Hematopoietic multipotent progenitor cell treated with erythropoietin and hydrocortisone succinate and interleukin-3 and kit ligand, for 15 days (in vitro differentiated cells): ENCODE results near the gene ENKD1.

Experiments used
- DNase-seq: peaks from one replicate; pipeline ENCODE4 v3.0.0-alpha.2; 2015; ENCODE audit warnings: low spot score

ENKD1 gene

GRCh38 chr16:67648764-67649407 is 17.7 kb downstream of the ENKD1 start:
- DNase-seq = no peak

GRCh38 chr16:67648088-67648763 is 18.3 kb downstream of the ENKD1 start:
- DNase-seq = no peak

DNA sequence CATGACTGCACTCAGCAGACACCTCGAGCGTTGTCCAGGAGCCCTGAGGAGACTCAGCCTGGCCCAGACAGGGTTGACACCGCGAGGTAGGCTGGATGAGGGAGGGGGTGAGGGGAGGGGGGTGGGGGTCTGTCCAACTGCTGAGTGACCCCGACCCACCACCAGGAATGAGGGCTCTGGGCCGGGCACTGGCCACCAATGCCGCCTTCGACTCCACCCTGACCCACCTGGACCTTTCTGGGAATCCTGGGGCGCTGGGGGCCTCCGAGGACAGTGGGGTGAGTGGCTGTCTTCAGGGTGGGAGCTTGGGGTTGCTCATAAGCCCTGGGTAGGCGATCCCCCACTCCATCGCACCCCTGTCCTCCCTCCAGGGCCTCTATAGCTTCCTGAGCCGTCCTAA is 18.9 kb downstream of the ENKD1 start:
- DNase-seq = no peak

DNA sequence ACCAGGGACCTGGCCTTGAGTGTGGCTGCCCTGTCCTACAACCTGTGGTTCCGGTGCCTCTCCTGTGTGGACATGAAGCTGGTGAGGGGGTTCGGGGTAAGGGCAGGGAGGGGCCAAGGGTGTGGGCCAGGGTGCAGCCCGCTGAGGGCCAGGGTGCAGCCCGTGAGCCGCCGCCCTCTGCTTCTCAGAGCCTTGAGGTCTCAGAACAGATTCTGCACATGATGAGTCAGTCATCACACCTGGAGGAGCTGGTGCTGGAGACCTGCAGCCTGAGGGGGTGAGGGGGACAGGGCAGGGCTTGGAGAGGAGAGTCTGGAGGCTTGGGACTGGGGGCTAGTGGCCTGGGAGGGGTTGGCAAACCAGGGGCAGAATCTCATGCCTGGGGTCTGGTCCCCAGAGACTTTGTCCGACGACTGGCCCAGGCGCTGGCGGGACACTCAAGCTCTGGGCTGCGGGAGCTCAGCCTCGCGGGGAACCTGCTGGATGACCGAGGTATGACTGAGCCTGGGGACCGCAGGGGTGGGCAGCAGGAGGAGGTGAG is 19.4 kb downstream of the ENKD1 start:
- DNase-seq = no peak

DNA sequence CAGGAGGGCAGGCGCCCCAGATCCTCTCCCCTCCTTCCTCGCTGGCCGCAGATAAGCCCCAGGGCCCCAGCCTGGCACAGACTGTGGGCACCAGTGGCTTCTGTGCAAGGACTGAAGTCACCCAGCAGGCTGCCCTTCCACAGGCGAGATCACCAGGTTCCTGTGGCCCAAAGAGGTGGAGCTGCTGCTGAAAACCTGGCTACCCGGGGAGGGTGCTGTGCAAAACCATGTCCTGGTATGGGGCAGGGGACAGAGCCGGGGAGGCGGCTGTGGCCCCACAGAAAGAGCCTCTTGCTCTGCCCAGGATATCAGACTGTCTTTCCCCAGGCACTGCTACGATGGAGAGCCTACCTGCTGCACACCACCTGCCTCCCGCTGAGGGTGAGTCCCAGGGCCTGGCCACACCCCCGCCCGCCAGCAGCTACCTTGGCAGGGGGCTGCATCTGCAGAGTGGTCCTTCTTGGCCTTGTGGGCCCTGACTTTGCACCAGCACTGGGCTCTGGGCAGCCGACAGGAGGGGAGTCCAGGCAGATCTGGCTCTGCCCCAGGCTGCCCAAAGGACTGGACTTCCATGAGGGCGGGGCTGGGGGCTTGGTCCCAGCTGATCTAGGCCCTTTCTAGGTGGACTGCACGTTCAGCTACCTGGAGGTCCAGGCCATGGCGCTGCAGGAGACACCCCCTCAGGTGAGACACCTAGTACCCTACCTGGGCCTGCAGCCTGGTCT is 21.0 kb downstream of the ENKD1 start:
- no peak for DNase-seq

GRCh38 chr16:67644038-67644437 is 22.5 kb downstream of the ENKD1 start:
- no peak for DNase-seq

DNA sequence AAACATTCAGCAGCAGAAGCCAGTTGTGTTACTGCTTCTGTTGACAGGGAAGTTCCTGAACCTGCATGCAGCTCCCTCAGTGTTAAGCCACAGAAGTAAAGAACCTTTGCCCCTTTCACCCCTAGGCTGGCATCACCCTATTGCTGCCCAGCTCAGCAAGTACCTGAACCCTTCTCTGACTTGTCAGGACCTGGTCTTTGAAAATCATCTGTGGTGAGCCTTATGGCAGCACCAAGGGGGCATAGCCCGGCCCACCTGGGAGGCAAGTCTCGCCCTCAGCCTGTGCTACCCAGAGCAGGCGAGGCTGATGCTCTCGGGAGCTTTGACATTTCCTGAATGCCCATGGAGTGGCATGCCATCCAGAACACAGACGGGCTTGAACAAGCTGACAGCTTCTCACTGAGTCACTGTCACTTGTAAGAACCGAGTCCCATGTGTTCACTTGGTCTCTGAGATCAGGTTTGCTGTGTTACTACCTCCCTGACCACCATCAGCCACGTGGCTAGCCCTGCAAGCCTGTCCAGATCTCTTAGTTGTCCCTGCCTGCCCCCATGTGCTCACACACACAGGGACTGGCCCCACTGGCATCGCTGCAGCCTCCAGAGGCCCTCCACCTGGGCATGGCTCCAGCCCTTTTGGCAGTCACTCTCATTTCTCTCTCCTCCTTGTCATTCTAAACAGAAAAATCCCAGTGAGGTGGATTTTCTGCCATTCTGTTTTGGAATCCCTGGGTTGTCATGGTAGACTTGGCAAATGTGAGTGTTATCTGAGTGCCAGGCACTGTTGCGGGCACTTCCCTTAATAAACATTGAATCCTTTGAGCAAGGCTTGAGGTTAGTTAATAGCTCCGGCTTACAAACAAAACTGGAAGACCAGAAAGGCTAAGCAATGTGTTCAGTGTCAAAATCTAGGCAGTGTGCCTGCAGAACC is 24.5 kb downstream of the ENKD1 start:
- no peak for DNase-seq

GRCh38 chr16:67637625-67638024 is 28.9 kb downstream of the ENKD1 start:
- DNase-seq = no peak

DNA sequence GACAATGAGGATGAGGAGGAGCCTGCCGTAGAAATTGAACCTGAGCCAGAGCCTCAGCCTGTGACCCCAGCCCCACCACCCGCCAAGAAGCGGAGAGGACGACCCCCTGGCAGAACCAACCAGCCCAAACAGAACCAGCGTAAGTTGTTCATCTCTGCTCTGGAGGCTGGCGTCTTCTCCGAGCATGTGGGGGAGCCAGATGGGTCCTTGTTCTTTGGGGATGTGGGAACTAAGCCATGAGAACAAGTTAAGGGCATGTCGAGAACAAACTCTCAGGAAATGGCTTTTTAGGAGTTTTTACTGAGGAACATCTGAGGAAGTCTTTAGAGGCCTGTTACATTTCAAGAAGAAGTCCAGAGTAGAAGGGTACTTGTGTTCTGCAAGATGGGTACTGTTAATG is 29.8 kb downstream of the ENKD1 start:
- no peak for DNase-seq

DNA sequence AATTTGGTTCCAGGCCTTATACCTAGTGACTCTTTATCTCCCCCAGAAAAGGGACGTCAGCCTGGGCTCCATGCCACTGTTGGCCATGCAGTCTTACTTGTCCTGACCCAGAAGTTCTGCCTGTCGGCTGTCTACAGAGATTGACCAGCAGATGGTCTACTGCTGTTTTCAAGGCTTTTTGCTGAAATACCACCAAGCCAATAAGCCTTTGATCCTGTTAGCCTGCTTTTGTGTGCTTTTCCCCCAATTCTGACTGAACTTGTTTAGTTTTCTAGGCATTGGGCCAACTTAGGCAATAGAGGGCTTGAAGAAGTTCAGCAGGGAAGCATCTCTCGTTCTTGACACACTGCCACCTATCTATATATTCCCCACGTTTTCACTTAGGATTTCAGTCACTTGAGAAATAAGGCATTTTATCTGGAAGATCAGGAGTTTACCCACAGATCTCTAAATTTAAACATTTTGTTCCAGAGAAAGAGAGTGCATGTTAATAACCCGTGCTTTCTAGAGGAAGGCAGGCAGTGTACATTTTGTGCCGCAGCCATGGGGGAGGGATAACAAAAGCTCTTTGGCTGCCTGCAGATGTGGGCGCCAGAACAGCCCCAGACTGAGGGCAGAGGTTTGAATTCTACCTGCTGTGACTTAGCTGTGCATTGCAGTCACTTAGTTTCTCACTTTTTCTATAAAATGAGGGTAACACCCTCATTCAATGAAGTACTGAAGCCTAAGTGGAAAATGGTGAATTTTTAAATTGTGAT is 34.0 kb downstream of the ENKD1 start:
- DNase-seq = no peak

DNA sequence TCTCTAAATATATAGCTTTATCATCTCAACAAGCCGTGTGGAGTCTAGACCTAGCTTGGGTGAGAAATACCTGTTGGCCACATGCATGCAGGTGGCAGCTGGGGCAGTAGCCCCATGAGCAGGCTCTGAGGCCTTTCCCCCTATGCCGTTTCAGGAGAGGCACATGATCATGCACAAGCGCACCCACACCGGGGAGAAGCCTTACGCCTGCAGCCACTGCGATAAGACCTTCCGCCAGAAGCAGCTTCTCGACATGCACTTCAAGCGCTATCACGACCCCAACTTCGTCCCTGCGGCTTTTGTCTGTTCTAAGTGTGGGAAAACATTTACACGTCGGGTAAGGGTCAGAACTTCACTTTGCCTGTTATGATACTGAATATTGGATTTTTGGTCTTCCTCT is 38.3 kb downstream of the ENKD1 start:
- no peak for DNase-seq

DNA sequence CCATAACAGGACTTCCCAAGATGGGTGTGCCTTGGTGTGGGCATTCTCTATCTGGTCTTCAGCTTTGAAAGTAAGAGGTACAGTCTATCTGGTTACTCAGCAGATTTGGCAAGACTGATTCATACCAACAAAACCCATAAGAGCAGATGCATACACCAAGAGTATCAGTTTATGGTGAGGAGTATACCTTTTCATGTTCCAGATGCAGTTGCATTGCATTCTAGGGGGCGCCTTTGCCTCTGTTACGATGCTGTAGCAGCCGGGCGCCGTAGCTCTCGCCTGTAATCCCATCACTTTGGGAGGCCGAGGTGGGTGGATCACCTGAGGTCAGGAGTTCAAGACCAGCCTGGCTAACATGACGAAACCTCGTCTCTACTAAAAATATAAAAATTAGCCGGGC is 52.7 kb downstream of the ENKD1 start:
- peak; percentile 27 for DNase-seq
